Measurements from ENCODE around the gene SYT5. TPM values are rescaled to one million over a fixed set of nuclear protein-coding genes. Genes with fewer than 3 reads are reported as not detected.

The SYT5 gene
- total and polyA plus RNA-seq, 9 of the 15 experiments (the other 6 are each of a cell fraction or from before 2014, with no cell fraction given) = 1.3 to 20.9 (median 8.8) TPM

DNA sequence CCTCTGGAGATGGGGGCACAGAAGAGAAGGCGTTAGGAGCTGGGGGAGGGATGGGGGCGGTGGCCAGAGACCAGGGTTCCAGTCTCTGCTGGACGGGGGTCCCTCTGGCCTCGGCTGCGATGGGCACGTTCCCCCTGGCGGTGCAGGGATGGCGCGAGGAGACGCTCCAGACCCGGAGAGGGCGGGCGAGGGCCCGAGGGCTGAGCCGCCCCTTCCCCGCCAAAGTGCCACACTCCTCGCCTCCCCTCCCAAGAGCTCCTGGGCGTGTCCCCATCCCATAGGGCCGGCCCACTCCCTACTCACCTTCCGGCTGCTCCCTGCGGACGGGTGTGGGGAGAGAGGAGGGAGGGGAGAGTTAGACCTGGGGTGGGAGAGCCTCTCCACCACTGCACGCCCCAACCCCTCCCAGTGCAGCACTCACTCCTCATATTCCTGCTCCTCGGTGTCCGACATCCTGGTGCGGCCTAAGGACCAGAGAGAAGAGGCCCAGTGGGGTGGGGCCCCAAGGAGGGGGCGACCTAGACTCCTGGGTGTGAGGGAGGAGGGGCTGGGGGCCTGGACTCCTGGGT is 33.3 kb downstream of the SYT5 start (continued):
- TF ChIP-seq, protein P1, sequence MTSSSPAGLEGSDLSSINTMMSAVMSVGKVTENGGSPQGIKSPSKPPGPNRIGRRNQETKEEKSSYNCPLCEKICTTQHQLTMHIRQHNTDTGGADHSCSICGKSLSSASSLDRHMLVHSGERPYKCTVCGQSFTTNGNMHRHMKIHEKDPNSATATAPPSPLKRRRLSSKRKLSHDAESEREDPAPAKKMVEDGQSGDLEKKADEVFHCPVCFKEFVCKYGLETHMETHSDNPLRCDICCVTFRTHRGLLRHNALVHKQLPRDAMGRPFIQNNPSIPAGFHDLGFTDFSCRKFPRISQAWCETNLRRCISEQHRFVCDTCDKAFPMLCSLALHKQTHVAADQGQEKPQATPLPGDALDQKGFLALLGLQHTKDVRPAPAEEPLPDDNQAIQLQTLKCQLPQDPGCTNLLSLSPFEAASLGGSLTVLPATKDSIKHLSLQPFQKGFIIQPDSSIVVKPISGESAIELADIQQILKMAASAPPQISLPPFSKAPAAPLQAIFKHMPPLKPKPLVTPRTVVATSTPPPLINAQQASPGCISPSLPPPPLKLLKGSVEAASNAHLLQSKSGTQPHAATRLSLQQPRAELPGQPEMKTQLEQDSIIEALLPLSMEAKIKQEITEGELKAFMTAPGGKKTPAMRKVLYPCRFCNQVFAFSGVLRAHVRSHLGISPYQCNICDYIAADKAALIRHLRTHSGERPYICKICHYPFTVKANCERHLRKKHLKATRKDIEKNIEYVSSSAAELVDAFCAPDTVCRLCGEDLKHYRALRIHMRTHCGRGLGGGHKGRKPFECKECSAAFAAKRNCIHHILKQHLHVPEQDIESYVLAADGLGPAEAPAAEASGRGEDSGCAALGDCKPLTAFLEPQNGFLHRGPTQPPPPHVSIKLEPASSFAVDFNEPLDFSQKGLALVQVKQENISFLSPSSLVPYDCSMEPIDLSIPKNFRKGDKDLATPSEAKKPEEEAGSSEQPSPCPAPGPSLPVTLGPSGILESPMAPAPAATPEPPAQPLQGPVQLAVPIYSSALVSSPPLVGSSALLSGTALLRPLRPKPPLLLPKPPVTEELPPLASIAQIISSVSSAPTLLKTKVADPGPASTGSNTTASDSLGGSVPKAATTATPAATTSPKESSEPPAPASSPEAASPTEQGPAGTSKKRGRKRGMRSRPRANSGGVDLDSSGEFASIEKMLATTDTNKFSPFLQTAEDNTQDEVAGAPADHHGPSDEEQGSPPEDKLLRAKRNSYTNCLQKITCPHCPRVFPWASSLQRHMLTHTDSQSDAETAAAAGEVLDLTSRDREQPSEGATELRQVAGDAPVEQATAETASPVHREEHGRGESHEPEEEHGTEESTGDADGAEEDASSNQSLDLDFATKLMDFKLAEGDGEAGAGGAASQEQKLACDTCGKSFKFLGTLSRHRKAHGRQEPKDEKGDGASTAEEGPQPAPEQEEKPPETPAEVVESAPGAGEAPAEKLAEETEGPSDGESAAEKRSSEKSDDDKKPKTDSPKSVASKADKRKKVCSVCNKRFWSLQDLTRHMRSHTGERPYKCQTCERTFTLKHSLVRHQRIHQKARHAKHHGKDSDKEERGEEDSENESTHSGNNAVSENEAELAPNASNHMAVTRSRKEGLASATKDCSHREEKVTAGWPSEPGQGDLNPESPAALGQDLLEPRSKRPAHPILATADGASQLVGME (CRISPR knock-in tag; IDR thresholded peaks at IDR 0.05) = no peak
- TF ChIP-seq ZNF165 (CRISPR knock-in tag; IDR thresholded peaks at IDR 0.05; ENCODE audit: borderline replicate concordance) (no peak), NR2C1 (IDR thresholded peaks at IDR 0.05) (no peak), NR2C1 (tag; IDR thresholded peaks at IDR 0.05) (no peak), PML (IDR thresholded peaks at IDR 0.05; ENCODE audit: low read length) (no peak), ZBTB7A (IDR thresholded peaks at IDR 0.05; ENCODE audit: borderline replicate concordance, control insufficient read depth, low read depth, low read length) (peak; percentile 66; the same call in 1 of the 2 replicates), MAFG (tag; conservative IDR thresholded peaks at IDR 0.05) (no peak), PTBP1 (IDR thresholded peaks at IDR 0.05; ENCODE audit: low read depth, low read length) (no peak), HNRNPL (IDR thresholded peaks at IDR 0.05; ENCODE audit: low read depth, low read length) (no peak), SIN3A (IDR thresholded peaks at IDR 0.05; ENCODE audit: borderline replicate concordance in 2 of 2, control insufficient read depth in 1 of 2, low read depth in 2 of 2, low read length in 2 of 2) (no peak), NELFE (IDR thresholded peaks at IDR 0.05; ENCODE audit: insufficient read depth, insufficient read length) (no peak), FOSL1 (tag; conservative IDR thresholded peaks at IDR 0.05) (0 out of 2 replicates have a peak, but pooled peaks have one; percentile 4), NUFIP1 (IDR thresholded peaks at IDR 0.05; ENCODE audit: partially characterized antibody) (no peak), NCOR1 (IDR thresholded peaks at IDR 0.05) (no peak), CAMTA2 (CRISPR knock-in tag; conservative IDR thresholded peaks at IDR 0.05) (no peak), ZNF707 (CRISPR knock-in tag; conservative IDR thresholded peaks at IDR 0.05) (no peak)
- TF ChIP-seq, protein P2, sequence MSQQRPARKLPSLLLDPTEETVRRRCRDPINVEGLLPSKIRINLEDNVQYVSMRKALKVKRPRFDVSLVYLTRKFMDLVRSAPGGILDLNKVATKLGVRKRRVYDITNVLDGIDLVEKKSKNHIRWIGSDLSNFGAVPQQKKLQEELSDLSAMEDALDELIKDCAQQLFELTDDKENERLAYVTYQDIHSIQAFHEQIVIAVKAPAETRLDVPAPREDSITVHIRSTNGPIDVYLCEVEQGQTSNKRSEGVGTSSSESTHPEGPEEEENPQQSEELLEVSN (IDR thresholded peaks at IDR 0.05; ENCODE audit: borderline replicate concordance in 1 of 2, extremely low read depth in 1 of 2, insufficient read depth in 1 of 2, insufficient read length in 1 of 2, low read depth in 1 of 2, low read length in 1 of 2, poor library complexity in 1 of 2, severe bottlenecking in 1 of 2) = peak; percentile 5 to 39
- TF ChIP-seq, protein P3, sequence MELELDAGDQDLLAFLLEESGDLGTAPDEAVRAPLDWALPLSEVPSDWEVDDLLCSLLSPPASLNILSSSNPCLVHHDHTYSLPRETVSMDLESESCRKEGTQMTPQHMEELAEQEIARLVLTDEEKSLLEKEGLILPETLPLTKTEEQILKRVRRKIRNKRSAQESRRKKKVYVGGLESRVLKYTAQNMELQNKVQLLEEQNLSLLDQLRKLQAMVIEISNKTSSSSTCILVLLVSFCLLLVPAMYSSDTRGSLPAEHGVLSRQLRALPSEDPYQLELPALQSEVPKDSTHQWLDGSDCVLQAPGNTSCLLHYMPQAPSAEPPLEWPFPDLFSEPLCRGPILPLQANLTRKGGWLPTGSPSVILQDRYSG (tag; conservative IDR thresholded peaks at IDR 0.05; ENCODE audit: low read depth) = no peak
